ENCODE data around the gene TNNI3.
"Not testable (repeated sequence)": the region's sequence is repeated elsewhere in the genome, so short reads cannot be mapped to it uniquely, and the experiment has no call there.

TNNI3 gene

GRCh38 chr19:55157064-55157908 is at the start of gene TNNI3:
Gene TNNI3, minus strand, starts transcription at chr19:55157732. Its CDS starts 143 bp downstream, at chr19:55157589.
- DNase-seq: no peak

DNA sequence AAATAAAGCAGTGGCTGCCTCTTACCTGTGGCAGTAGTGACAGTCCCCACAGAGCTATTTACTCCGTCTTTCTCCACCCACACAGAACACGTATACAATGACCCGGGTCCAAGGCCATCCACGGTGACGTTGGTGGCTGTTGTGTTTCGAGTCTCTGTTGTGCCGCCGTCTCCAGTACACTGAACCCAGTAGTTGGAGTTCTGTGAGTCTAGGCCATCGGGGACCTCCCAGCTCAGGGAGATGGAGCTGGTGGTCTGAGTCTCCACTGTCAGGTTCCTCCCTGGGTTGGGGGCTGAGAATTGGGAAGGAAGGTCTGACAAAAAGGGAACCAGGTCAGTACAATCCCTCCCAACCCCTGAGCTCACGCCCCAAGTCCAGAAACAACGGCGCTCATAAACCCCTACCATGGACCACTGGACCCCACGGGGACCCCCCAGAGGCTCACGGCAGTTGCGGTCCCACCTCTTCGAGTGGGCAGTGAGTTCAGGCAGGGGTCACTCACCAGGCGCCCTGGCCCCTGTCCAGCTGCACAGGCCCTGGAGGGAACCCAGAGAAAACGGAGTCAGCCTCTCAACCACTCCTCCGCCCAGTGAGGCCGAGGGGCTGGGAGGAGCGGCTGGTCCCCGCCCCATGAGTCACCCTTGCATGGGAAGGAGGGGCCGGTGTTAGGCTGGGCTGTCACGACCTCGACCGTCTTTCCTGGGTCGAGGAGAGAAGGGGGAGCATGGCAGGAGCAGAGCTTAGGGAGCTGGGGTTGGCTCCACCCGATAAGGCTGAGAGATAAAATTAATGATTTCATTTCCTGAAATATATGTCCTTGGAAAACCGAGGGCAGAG is 49.4 kb upstream of the TNNI3 start:
- peak; percentile 76 for DNase-seq

GRCh38 chr19:55202199-55202598 is 44.7 kb upstream of the TNNI3 start:
- not testable (repeated sequence) for DNase-seq

DNA sequence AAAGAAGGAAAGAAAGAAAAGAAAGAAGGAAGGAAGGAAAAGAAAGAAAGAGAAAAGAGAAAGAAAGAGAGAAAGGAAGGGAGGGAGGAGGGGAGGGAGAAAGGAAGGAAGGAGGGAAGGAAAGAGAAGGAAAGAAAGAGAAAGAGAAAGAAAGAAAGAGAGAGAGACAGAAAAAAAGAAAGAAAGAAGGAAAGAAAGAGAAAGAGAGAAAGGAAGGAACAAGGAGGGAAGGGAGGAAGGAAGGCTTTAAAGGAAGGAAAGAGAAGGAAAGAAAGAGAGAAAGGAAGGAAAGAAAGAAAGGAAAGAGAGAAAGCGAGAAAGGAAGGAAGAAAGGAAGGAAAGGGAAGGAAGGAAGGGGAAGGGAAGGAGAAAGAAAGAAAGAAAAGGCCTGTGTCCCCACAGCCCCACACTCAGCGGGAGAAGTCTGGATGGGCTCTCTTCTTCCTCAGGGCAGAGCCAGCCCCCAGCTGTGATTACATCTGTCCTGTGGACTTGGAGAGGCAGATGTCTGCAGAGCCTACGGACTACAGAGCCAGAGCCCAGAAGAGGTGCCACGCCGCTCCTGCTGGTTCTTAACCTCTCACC is 42.2 kb upstream of the TNNI3 start:
- no peak for DNase-seq

- DNase-seq: no peak
Observed at GRCh38 chr19:55198651-55199050, 41.1 kb upstream of the TNNI3 start.

- DNase-seq: no peak
Observed at GRCh38 chr19:55197528-55197927, 40.0 kb upstream of the TNNI3 start.

DNA sequence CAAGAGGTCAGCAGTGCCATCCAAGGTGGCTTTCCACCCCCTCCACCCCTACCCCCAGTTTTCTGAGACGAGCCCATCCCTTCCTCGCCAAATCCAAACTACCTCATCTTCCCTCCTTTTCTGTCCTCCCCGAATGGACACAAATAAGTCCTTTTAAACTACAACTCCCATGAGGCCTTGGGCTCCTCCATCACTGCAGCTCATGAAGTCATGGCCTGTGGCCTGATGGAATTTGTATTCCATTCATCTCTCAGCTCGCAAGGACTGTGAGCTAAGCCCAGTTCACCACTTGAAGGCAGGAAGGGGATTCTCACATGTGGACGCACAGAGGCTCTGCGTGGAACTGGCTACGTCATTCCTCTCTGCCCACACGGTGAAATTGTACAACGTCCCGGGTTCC is 39.3 kb upstream of the TNNI3 start:
- DNase-seq: no peak

DNA sequence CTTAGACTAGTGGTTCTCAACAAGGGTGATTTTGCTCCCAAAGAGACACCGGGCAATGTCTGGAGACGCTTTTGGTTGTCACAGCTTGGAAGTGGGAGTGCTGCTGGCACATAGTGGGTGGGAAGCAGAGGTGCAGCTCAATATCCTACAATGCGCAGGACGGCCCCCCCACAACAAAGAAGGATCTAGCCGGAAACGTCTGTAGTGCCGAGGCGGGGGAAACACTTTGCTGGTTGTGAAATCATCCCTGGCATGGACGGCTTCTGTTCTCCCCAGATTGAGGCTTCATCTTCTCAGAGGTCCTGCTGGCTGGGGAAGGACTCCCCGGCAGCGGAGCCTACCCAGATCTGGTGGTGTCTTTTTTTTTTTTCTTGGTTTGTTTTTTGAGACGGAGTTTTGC is 35.9 kb upstream of the TNNI3 start:
- DNase-seq: no peak

DNA sequence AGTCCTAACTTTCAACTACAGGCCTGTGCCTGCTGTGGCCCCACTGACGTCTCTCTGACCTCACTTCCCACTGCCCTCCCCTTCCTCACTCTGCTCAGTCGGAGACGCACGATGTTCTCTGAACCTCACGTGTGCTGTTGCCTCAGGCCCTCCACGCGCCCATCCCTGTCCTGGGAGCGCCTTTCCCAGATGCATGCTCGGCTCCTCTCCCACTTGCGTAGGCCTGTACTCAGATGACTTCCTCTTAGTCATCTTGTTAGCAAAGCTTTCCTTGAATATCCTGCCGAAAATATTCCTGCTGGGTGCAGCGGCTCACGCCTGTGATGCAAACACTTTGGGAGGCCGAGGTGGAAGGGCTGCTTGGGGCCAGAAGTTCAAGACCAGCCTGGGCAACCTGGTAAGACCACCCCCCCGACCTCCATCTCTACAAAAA is 31.9 kb upstream of the TNNI3 start:
- DNase-seq: no peak

- DNase-seq: no peak
Observed at GRCh38 chr19:55188625-55189024, 31.1 kb upstream of the TNNI3 start.

DNA sequence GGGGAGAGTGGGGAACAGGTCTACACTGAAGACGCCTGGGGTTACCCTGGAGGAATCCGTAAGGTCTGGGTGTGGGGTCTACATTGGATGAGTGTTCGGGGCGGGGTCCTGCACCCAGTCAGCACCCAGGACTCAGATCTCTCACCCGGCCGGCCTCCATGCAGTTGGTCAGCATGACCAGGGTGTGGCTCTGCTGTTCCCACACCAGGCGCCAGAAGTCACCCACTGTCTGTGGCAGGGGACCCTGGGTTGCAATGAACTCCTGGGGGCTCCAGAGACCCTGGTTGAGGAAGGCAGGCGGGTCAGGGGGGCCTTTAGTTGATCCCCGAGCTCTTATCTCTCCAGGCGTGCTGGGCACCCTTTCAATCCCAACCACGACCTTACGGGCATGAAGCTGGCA is 28.5 kb upstream of the TNNI3 start:
- DNase-seq: no peak

GRCh38 chr19:55181740-55182139 is 24.2 kb upstream of the TNNI3 start:
- no peak for DNase-seq

DNA sequence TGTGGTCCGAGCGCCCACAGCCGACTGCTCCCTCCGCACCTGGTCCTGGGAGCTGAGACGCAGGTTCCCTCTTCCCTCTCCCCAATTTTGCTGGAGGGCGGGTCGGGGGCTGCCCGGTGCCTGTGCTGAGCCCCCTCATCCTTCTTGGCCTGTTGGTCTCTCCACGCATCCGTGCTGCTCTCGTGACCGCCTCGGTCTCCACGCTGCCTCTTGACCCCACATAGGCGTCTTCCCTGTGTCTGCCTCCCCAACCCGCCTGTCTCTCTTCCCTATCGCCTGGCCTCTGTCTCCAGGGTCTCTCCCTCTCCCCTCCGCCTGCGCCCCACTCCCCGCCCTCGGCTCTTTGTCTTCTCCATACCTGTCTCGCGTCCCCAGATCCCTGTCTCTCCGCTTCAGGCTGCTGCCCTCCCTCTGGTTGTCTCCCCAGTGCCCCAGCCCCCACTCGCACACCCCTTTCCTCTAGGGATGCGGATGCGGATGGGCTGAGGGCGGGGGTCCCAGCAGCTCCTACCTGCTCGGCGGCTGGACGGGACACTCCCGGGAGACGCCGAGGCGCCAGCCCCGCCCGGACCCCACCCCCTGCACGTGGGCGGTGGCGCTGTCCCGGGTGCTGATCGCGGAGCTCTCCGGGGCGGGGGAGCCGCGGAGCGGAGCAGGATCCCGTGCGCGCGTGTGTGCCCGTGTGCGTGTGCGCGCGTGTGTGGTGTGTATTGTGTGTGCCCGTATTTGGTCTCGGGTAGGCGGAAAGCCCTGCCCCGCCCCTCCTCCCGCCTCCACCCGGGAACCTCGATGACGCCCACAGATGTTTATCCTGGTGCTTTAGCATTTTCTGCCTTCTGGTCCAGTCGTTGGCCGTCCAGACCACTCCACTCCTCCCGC is 22.3 kb upstream of the TNNI3 start, which contains the start of gene SYT5:
SYT5 (minus strand) TSS at position 684 of the 879 bp plus-strand sequence. CDS start 1,248 bp downstream, outside the sequence.
- DNase-seq: no peak

DNA sequence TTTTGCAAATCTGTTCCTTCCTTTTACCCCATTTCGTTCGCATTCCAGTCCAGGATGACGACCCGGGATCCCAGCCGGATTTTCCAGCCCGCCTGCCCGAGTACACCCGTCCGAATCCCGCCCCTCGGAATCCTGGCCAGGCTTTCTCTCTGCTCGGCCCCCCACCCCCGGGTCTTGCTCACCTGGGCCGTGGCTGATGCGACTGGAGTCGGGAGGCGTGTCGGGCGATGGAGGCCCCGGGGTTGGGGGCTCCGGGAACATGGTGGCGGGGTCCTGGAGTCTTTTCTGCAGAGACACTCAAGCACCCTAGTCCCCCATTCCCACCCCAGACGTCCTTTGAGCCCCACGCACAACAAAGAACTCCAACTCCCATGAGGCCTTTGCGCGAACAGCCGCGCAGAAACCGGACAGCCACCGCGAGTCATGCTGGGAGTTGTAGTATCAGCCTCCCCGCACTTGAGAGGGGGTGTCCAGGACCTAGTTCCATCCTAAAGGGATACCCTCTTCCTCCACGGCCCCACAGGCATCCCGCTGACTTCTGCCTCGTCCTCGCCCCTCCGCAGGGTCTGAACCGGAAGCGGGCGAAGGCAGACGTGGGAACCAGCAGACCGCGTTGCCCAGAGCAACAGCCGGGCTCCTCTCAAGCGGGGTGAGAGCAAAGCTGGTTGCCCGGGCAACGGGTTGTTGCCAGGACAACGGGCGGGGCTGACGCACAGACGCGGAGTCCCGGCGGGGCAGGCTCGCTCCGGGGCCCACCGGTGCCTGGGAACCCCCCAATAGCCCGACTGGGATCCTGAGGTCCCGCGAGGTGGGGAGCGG is 21.5 kb upstream of the TNNI3 start:
- peak; percentile 84 for DNase-seq

DNA sequence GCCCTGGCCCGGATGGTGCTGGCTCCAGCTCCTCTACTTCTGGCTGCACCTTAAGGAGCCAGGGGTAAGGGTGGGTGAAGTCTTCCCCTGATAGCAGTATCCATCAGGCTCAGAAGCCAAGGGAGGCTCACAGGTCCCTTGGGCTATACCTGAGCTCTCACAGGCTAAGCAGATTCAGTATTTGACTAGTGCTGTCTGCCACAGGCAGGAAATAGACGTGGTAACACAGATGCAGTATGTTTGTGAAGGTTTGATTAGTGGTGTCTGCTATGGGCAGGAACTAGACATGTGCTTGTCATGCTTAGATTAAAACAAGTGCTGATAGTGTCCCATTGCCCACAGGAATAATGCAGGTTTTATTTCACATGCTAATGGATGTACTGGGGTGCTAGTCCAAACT is 18.5 kb upstream of the TNNI3 start:
- no peak for DNase-seq

GRCh38 chr19:55175117-55175867 is 17.8 kb upstream of the TNNI3 start:
- no peak for DNase-seq

DNA sequence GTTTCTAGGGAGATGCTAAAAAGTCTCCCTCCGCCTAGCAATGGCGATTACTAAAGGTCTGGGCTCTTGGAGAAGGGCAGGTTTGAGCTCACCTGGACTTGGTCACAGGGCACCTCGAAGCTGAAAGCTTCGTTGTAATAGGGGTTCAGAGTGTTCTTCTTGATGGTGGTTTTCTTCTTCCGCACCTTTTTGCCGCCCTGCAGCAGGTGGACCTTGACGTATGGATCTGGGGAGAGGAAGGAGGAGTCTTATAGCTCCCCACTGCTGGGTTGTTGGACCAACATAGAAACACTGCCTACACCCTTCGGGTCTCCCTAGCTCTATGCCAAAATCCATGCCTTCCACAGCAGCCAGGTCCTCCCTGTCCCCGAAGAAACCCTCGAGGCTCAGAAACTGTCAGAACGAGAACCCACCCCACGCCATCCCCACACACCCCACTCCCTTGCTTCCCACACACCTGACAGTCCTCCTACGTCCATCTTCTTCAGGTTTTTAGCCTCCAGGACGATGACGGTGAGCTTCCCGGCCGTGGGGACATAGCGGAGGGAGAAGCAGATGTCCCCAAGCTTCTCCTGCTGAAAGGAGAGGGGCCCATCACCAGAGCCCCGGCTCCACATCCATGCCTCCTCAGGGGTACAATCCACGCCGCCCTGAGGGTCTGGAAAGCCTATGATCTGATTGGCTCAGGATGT is 17.0 kb upstream of the TNNI3 start:
- DNase-seq: no peak

- DNase-seq: peak; percentile 31
Observed at GRCh38 chr19:55173714-55174409, 16.3 kb upstream of the TNNI3 start.

GRCh38 chr19:55173186-55173713 is 15.7 kb upstream of the TNNI3 start:
- no peak for DNase-seq
